ENCODE results near the gene MX2.

Gene MX2

DNA sequence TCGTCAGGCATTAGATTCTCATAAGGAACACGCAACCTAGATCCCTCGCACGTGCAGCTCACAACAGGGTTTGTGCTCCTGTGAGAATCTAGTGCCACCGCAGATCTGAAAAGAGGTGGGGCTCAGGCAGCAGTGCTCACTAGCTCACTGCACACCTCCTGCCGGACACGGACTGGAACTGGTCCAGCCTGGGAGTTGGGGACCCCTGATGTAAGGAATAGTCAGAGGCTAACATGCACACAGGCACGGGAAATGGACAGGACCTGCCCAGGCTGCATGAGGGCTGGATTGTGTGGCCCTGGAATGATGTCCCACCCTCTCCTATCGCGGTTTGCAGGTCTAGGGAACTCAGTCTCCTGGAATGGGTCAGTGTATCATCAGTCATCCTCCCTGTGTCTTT lies 41.0 kb downstream of the MX2 start:
- H3K4me3 ChIP-seq (ENCODE audit: low read depth, low read length), result no peak overlapping the region
- TF ChIP-seq, protein P1, sequence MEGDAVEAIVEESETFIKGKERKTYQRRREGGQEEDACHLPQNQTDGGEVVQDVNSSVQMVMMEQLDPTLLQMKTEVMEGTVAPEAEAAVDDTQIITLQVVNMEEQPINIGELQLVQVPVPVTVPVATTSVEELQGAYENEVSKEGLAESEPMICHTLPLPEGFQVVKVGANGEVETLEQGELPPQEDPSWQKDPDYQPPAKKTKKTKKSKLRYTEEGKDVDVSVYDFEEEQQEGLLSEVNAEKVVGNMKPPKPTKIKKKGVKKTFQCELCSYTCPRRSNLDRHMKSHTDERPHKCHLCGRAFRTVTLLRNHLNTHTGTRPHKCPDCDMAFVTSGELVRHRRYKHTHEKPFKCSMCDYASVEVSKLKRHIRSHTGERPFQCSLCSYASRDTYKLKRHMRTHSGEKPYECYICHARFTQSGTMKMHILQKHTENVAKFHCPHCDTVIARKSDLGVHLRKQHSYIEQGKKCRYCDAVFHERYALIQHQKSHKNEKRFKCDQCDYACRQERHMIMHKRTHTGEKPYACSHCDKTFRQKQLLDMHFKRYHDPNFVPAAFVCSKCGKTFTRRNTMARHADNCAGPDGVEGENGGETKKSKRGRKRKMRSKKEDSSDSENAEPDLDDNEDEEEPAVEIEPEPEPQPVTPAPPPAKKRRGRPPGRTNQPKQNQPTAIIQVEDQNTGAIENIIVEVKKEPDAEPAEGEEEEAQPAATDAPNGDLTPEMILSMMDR (IDR thresholded peaks at IDR 0.05; ENCODE audit: low read depth, low read length), result no peak
- DNase-seq (ENCODE audit: low read depth, low spot score), result no peak
- in situ Hi-C loops (cut with HindIII; ENCODE audit: low sequenced_read_pairs), result no loop called here

DNA sequence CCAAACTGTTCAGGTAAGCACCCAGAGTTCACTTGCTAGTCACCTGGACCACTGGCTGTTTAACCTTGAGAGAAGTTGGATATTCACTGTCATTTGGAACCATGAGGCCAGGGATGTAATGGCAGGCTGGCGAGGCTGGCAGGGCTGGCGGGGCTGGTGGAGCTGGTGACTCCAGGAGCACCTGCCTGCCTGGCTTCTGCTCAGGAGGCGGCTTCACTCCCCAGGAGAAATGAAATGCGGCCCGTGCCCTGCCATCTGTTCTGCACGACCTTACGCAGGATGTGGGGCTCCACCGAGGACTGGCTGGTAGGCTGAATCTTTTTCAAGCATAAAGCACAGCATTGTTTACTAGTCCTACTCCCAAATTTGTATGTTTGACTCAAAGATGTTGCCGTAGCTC lies 41.5 kb downstream of the MX2 start:
- TF ChIP-seq, protein P1 (IDR thresholded peaks at IDR 0.05; ENCODE audit: low read depth, low read length), result no peak
- H3K4me3 ChIP-seq (ENCODE audit: low read depth, low read length), result no peak overlapping the region
- in situ Hi-C loops (cut with HindIII; ENCODE audit: low sequenced_read_pairs), result no loop called here
- no peak for DNase-seq (ENCODE audit: low read depth, low spot score)

DNA sequence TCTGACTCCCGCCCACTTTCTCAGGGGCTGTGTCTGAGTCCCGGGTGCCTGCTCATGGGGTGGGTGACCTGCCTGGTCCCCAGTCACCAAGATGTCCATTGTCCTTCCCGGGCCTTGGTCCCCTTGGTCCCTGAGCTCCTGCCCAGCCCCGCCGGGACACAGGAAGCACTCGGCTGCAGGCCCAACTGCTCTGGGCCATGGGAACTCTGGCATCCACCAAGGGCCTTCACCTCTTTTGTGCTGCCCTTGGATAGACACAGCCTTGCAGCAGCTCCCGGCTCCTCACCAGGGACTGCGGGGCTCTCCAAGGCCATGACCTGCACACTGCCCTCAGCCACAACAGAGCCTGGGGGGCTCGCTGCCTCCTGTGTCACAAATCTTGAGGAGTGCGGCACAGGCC lies 42.1 kb downstream of the MX2 start:
- no peak overlapping the region for H3K4me3 ChIP-seq (ENCODE audit: low read depth, low read length)
- no peak for DNase-seq (ENCODE audit: low read depth, low spot score)
- TF ChIP-seq, protein P1 (IDR thresholded peaks at IDR 0.05; ENCODE audit: low read depth, low read length), result no peak
- in situ Hi-C loops (cut with HindIII; ENCODE audit: low sequenced_read_pairs), result no loop called here

DNA sequence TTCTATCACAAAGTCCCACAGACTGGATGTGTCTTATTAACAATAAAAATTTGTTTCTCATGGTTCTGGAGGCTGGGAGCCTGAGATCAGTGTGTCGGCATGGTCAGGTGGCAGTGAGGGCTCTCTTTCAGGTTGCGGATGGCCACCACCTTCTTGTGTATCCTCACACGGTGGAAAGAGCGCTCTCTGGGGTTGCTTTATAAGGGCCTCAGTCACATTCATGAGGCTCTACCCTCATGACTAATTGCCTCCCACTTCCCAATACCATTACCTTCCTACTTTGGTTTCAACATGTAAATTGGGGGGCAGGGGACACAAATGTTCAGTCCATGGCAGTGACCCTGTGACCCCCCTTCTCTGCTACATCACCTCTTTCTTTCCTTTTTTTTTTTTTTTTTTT lies 43.5 kb downstream of the MX2 start:
- DNase-seq (ENCODE audit: low read depth, low spot score), result no peak
- in situ Hi-C loops (cut with HindIII; ENCODE audit: low sequenced_read_pairs), result no loop called here
- TF ChIP-seq, protein P1 (IDR thresholded peaks at IDR 0.05; ENCODE audit: low read depth, low read length), result no peak
- no peak overlapping the region for H3K4me3 ChIP-seq (ENCODE audit: low read depth, low read length)

DNA sequence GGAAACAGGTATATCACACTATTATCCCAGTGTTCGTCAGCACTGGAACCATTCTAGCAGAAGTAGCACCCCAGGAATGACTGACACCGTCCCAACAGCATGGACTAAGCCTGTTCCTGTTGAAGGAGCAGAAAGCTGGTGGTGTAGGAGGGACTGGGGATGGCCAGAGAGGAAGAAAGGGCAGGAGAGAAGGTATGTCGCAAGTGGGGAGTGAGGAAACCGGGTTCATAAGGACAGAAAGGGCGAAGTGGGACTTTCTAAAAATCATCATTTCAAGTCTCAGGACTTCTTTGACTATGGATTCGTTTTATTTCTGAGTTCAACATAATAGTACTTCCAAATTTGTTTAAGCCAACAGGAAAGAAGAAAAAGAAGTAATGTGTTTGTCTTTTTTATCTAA lies 44.5 kb downstream of the MX2 start:
- TF ChIP-seq, protein P1 (IDR thresholded peaks at IDR 0.05; ENCODE audit: low read depth, low read length), result no peak
- in situ Hi-C loops (cut with HindIII; ENCODE audit: low sequenced_read_pairs), result no loop called here
- DNase-seq (ENCODE audit: low read depth, low spot score), result no peak
- no peak overlapping the region for H3K4me3 ChIP-seq (ENCODE audit: low read depth, low read length)

DNA sequence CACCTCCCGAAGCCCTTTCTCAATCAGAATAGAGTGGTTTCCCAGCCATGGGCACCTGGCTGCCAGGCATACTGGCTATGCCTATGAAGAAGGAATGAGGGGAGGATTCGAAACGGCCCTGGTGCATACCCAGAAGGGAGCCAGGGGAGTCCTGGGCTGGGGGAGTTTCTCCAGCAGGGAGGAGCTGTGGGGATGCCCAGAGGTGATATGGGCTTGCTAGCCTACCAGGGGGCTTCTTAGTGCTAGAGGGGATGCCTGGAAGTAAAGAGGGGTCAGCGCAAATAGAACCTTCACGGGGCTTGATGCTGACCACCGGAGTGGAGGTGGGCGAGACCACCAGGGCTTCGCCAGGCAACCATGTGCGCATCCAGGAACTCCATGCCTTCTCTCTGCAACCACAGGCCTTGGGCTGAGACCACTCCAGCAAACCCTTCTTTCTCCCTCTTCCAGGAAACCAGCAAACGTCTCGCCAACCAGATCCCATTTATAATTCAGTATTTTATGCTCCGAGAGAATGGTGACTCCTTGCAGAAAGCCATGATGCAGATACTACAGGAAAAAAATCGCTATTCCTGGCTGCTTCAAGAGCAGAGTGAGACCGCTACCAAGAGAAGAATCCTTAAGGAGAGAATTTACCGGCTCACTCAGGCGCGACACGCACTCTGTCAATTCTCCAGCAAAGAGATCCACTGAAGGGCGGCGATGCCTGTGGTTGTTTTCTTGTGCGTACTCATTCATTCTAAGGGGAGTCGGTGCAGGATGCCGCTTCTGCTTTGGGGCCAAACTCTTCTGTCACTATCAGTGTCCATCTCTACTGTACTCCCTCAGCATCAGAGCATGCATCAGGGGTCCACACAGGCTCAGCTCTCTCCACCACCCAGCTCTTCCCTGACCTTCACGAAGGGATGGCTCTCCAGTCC lies 46.0 kb downstream of the MX2 start:
- DNase-seq (ENCODE audit: low read depth, low spot score), result no peak
- in situ Hi-C loops (cut with HindIII; ENCODE audit: low sequenced_read_pairs), result no loop called here
- TF ChIP-seq, protein P1 (IDR thresholded peaks at IDR 0.05; ENCODE audit: low read depth, low read length), result no peak
- no peak overlapping the region for H3K4me3 ChIP-seq (ENCODE audit: low read depth, low read length)

Data from astrocyte of the spinal cord (primary cell).